ENCODE results near the gene OR51B2.

Gene OR51B2

GRCh38 chr11:5277807-5278382, 46.2 kb downstream of the OR51B2 start:
- ChIA-PET CTCF (interaction anchor here (1.0 to 1.4 kb wide), 3 partner anchors 11 to 18 kb away, joined by 3 to 4 read pairs (median 3); no protein-coding TSS in a partner anchor), POLR2A (no interaction called here)
- no peak for DNase-seq (ENCODE audit: extremely low spot score)

GRCh38 chr11:5276697-5277096, 47.4 kb downstream of the OR51B2 start:
- POLR2A ChIA-PET: no interaction called here

More at GRCh38 chr11:5277807-5278382, 46.2 kb downstream of the OR51B2 start:
- no peak for TF ChIP-seq CTCF (IDR thresholded peaks at IDR 0.05; ENCODE audit: control extremely low read depth, extremely low read depth, low read depth, missing control alignments)

GRCh38 chr11:5275369-5276110, 48.6 kb downstream of the OR51B2 start:
- no peak for TF ChIP-seq CTCF (IDR thresholded peaks at IDR 0.05; ENCODE audit: control extremely low read depth, extremely low read depth, low read depth, missing control alignments)
- POLR2A ChIA-PET: no interaction called here
- CTCF ChIA-PET: interaction anchor here (1.7 kb wide), 1 partner anchor 11 kb away, joined by 4 read pairs; no protein-coding TSS in a partner anchor
- DNase-seq (ENCODE audit: extremely low spot score): no peak

More at GRCh38 chr11:5276697-5277096, 47.4 kb downstream of the OR51B2 start:
- no peak for TF ChIP-seq CTCF (IDR thresholded peaks at IDR 0.05; ENCODE audit: control extremely low read depth, extremely low read depth, low read depth, missing control alignments)
- DNase-seq (ENCODE audit: extremely low spot score): no peak
- CTCF ChIA-PET: no interaction called here

GRCh38 chr11:5274395-5274794, 49.7 kb downstream of the OR51B2 start:
- ChIA-PET CTCF (no interaction called here), POLR2A (no interaction called here)
- no peak for TF ChIP-seq CTCF (IDR thresholded peaks at IDR 0.05; ENCODE audit: control extremely low read depth, extremely low read depth, low read depth, missing control alignments)
- no peak for DNase-seq (ENCODE audit: extremely low spot score)

Measured in GM10248 (cell line).